Hepatocyte (in vitro differentiated cells): Measurements from ENCODE around the gene CTAGE9. TPM values are rescaled to one million over a fixed set of nuclear protein-coding genes. Genes with fewer than 3 reads are reported as not detected.

Experiments used
- DNase-seq: peaks from one replicate; pipeline ENCODE4 v3.0.0-alpha.2; 2016; ENCODE audit warnings: low spot score
- H2AFZ ChIP-seq: fragments of 200-600 bp; sonication (generic); 2 replicates; pipeline ENCODE4 v1.6.0; 2016; ENCODE audit warnings: antibody characterized with exemption, mild to moderate bottlenecking
- H3K27ac ChIP-seq: fragments of 200-600 bp; sonication (generic); 2 replicates; pipeline ENCODE4 v1.5.1; 2016; ENCODE audit warnings: mild to moderate bottlenecking
- H3K27me3 ChIP-seq: fragments of 200-600 bp; sonication (generic); 2 replicates; pipeline ENCODE4 v1.6.1; 2016
- H3K36me3 ChIP-seq: fragments of 200-600 bp; sonication (generic); replicated peaks from 2 replicates; pipeline ENCODE4 v1.5.1; 2016; ENCODE audit warnings: low read depth; ENCODE audit not compliant: insufficient read depth
- H3K4me1 ChIP-seq: fragments of 200-600 bp; sonication (generic); 2 replicates; pipeline ENCODE4 v1.5.1; 2016; ENCODE audit warnings: mild to moderate bottlenecking, moderate library complexity; ENCODE audit not compliant: insufficient read depth
- H3K4me2 ChIP-seq: fragments of 200-600 bp; sonication (generic); 2 replicates; pipeline ENCODE4 v1.6.0; 2016
- H3K4me3 ChIP-seq: fragments of 200-600 bp; sonication (generic); 2 replicates; pipeline ENCODE4 v1.5.1; 2016; ENCODE audit warnings: mild to moderate bottlenecking
- H3K79me2 ChIP-seq: fragments of 200-600 bp; sonication (generic); 2 replicates; pipeline ENCODE4 v1.6.0; 2017; ENCODE audit warnings: mild to moderate bottlenecking
- H3K9me2 ChIP-seq: fragments of 200-600 bp; sonication (generic); replicated peaks from 2 replicates; pipeline ENCODE4 v1.6.0; 2017; ENCODE audit warnings: mild to moderate bottlenecking; ENCODE audit not compliant: insufficient read depth
- H3K9me3 ChIP-seq: fragments of 200-600 bp; sonication (generic); 2 replicates; pipeline ENCODE4 v1.5.1; 2016; ENCODE audit warnings: low read depth, mild to moderate bottlenecking
- H4K20me1 ChIP-seq: fragments of 200-600 bp; sonication (generic); 2 replicates; pipeline ENCODE4 v1.6.0; 2016; ENCODE audit warnings: mild to moderate bottlenecking; ENCODE audit not compliant: insufficient read depth, poor library complexity, severe bottlenecking
- CTCF ChIP-seq: fragments of 200-600 bp; sonication (generic); IDR thresholded peaks from 2 replicates; pipeline ENCODE4 v1.5.1; 2016; ENCODE audit warnings: antibody characterized with exemption, mild to moderate bottlenecking; ENCODE audit not compliant: poor library complexity
- EZH2 ChIP-seq: fragments of 200-600 bp; sonication (generic); IDR thresholded peaks from 2 replicates; pipeline ENCODE4 v1.6.1; 2016; ENCODE audit warnings: antibody characterized with exemption, mild to moderate bottlenecking, borderline replicate concordance
- EZH2phosphoT487 ChIP-seq: fragments of 200-600 bp; sonication (generic); IDR thresholded peaks from one replicate; pipeline ENCODE4 v1.6.1; 2018; ENCODE audit warnings: antibody characterized with exemption, mild to moderate bottlenecking, low read depth, moderate library complexity; ENCODE audit not compliant: unreplicated experiment, severe bottlenecking
- WGBS: methylation state at CpG from one replicate; pipeline ENCODE4 v1.1.6; 2016; ENCODE audit warnings: low lambda C conversion rate; ENCODE audit errors: missing lambda C conversion rate; 5-methylcytosine and 5-hydroxymethylcytosine counted together
- polyA plus RNA-seq: library from polyadenylated mRNA; unstranded; fragments of >200 nt; fragmentation: Nextera tagmentation; extraction: Ambion mirVana; gene quantifications from 2 replicates; pipeline ENCODE4 v1.2.1, GENCODE V29; 2016
- total RNA-seq: library from RNA; depleted of rRNA; stranded (reverse); fragments of >200 nt; gene quantifications from 2 replicates; pipeline ENCODE4 v1.2.3, GENCODE V29; 2014

Gene CTAGE9
- total and polyA plus RNA-seq, 2 experiments from 2014 or later: 0.20 TPM; not detected in 1

DNA sequence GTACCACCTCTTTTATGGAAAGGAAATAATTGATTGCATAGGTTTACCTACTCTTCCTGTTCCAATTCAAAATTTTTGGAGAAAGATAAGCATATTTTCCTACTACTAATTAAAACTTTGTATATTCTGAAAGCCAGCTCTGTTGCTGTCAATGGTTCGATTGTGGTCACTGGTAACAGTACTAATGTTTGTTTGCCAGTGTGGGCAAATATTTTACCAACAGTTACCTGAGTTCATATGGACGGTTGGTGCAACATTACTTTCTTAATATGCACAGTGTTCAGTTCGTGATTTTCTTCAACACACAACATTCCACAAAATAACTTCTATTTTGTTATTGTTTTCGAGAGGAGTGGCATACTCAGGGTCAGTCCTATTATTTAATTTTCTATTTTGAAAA, 17.1 kb upstream of the CTAGE9 start:
- no peak for TF ChIP-seq CTCF
- Histone ChIP-seq H3K27me3 (no peaks in the 10 kb centered on the region), H2AFZ (no peak overlapping the region), H3K9me2 (no peaks in the 10 kb centered on the region), H3K36me3 (no peaks in the 10 kb centered on the region), H4K20me1 (no peaks in the 10 kb centered on the region), H3K27ac (no peak overlapping the region), H3K4me1 (no peaks in the 10 kb centered on the region), H3K9me3 (no peaks in the 10 kb centered on the region), H3K4me3 (no peak overlapping the region), H3K4me2 (no peak overlapping the region), H3K79me2 (no peaks in the 10 kb centered on the region)
- no peak for DNase-seq
- 70% methylated on average over 4 of the region's 4 CpGs for WGBS

- no peaks in the 10 kb centered on the region for H3K9me2 ChIP-seq
- no peaks in the 10 kb centered on the region for H3K36me3 ChIP-seq
- H3K4me2 ChIP-seq: no peak overlapping the region
- no peak for DNase-seq
- no peaks in the 10 kb centered on the region for H3K4me1 ChIP-seq
- H3K4me3 ChIP-seq: no peak overlapping the region
- H3K9me3 ChIP-seq: no peaks in the 10 kb centered on the region
- no peaks in the 10 kb centered on the region for H3K79me2 ChIP-seq
- no peak overlapping the region for H2AFZ ChIP-seq
- no peaks in the 10 kb centered on the region for H4K20me1 ChIP-seq
- H3K27me3 ChIP-seq: no peaks in the 10 kb centered on the region
- TF ChIP-seq CTCF: no peak
- TF ChIP-seq EZH2phosphoT487: no peak
- no peak for TF ChIP-seq EZH2
- 96% methylated on average over 5 of the region's 5 CpGs for WGBS
- H3K27ac ChIP-seq: no peak overlapping the region
These were observed 16.6 kb upstream of the CTAGE9 start for GRCh38 chr6:131727467-131727866.

DNA sequence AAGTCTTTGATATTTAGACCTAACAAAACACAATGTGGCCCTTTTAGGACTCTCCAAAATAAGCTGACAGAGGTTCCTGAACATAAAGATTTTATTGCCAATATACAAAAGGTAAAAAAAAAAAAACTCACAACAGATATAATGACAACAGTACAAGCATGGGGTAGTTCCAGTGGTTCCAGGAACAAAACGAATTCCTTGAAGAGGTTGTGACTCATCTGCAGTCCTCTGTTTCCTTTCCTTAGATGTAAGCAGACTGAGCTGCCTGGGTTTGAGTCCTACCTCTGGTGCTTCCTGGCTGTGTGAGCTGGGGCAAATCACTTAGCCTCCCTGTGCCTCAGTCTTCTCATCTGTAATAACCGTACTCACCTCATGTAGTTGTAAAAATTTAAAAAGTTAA, 13.3 kb upstream of the CTAGE9 start:
- H3K27ac ChIP-seq: no peak overlapping the region
- no peak overlapping the region for H3K4me2 ChIP-seq
- no peaks in the 10 kb centered on the region for H3K9me3 ChIP-seq
- H3K27me3 ChIP-seq: no peaks in the 10 kb centered on the region
- H2AFZ ChIP-seq: no peak overlapping the region
- TF ChIP-seq EZH2phosphoT487 (no peak), CTCF (no peak), EZH2 (no peak)
- no peak for DNase-seq
- WGBS: 87% methylated on average over 2 of the region's 2 CpGs
- no peaks in the 10 kb centered on the region for H3K9me2 ChIP-seq
- no peak overlapping the region for H3K4me3 ChIP-seq
- no peaks in the 10 kb centered on the region for H3K4me1 ChIP-seq
- no peaks in the 10 kb centered on the region for H4K20me1 ChIP-seq
- no peaks in the 10 kb centered on the region for H3K79me2 ChIP-seq
- no peaks in the 10 kb centered on the region for H3K36me3 ChIP-seq

GRCh38 chr6:131721161-131721560, 10.3 kb upstream of the CTAGE9 start:
- no peaks in the 10 kb centered on the region for H4K20me1 ChIP-seq
- no peak overlapping the region for H2AFZ ChIP-seq
- H3K9me3 ChIP-seq: no peaks in the 10 kb centered on the region
- H3K79me2 ChIP-seq: no peaks in the 10 kb centered on the region
- 64% methylated on average over 2 of the region's 2 CpGs for whole genome bisulfite sequencing
- TF ChIP-seq EZH2phosphoT487 (no peak), EZH2 (no peak), CTCF (no peak)
- H3K9me2 ChIP-seq: no peaks in the 10 kb centered on the region
- no peak for DNase-seq
- no peaks in the 10 kb centered on the region for H3K27me3 ChIP-seq
- no peak overlapping the region for H3K4me3 ChIP-seq
- H3K4me1 ChIP-seq: no peaks in the 10 kb centered on the region
- no peak overlapping the region for H3K4me2 ChIP-seq
- H3K27ac ChIP-seq: no peak overlapping the region
- no peaks in the 10 kb centered on the region for H3K36me3 ChIP-seq
